Activated CD8-positive, alpha-beta memory T cell treated with anti-CD3 and anti-CD28 coated beads, Interleukin-2, amount 50 U/mL, for 24 hours (primary cell): Measurements from ENCODE around the gene GPR107.

Source experiments
- DNase-seq: peaks from one replicate; pipeline ENCODE4 v3.0.0-alpha.2; 2020; ENCODE audit errors: extremely low read depth

The GPR107 gene

DNA sequence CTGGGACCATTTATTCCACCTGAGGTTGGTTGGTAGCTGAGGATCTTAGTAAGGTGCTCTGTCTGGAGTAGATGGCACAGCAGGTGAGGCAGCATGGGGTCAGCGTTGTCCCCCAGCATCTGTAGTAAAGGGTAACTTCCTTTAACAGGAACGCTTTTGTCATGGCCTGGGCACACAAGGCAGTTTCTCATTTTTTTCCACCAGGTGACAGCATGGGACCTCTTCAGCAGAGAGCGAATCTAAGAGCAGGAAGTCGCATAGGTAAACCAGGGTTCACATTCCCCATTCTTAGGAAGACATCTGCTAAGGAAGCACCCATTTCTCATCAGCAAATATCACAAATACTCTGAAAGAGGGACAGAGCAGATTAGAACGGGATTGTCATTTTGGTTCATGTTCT is 56.5 kb downstream of the GPR107 start:
- no peak for DNase-seq

- no peak for DNase-seq
Observed at GRCh38 chr9:130110596-130111021, 56.9 kb downstream of the GPR107 start.

DNA sequence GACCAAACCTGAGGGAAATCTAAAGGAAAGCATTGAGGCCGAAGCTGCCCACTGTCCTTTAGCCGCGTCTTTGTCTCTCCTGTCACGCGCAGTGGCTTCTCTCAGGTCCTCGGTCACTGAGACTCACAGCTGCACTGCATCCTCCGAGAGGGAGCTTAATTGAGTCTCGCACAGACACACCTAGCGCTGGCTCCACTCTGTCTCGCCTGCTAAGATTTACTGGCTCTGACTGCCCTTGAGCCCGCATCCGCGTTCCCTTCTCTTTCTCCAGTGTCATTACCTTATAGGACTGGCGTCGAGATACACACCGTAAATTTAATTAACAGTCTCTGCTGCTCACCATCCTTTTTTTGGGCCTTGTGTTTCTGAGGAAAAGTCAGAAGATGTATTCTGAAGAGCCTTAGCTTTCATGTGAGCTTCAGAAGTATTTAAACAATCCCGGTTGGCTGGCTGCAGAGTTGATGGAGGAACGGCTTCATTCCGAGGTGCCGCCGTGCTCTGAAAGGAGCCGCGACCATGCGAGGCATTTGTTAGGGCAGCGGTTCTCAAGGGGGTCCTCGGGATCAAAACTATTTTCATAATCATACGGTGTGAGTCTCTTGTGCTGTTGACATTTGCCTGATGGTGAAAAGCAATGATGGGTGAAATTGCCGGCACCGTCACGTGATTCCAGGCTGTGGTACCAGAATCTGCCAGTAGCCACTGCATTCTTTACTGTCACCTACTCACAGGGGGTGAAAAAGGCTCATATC is 58.3 kb downstream of the GPR107 start:
- no peak for DNase-seq

DNA sequence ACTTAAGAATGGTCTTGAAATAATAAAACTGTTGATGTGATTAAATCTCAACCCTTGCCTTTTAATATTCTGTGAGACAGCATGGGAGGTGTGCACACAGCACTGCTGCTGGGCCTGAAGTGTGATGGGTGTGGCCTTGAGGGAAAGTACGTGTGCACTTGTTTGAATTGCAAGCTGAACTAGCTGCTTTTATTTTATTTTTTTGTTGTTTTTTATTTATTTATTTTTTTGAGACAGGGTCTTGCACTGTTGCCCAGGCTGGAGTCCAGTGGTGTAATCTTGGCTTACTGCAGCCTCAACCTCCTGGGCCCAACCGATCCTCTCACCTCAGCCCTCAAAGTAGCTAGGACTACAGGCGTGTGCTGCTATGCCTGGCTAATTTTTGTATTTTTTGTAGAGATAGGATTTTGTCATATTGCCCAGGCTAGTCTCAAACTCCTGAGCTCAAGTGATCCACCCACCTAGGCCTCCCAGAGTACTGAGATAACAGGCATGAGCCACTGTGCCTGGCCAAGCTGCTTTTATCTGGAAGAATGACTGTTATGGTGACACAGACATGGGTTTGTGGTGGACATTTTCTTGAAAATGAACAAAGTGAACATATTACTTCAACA is 58.9 kb downstream of the GPR107 start:
- no peak for DNase-seq

GRCh38 chr9:130114741-130115140 is 61.0 kb downstream of the GPR107 start:
- DNase-seq, result no peak

- DNase-seq, result no peak
Observed at GRCh38 chr9:130116346-130116745, 62.6 kb downstream of the GPR107 start.

DNA sequence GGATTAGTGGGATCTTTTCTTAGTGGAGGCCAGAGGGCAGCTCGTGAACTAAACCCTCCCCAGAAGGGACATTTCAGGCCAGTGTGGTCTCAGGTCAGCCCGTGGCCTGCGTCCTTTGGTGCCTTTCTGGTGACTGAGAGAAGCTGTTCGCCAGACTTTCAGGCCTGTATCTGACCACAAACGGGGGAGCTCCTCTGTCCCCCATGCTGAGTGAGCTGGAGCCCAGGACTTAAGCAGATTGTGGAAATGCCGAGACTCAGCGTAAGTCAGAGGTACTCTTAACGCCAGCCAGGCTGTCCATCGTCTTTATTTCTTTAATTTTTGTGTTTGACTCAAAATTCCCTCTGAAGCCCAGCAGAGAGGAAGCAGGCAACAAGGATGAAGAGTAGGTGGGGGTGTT is 63.7 kb downstream of the GPR107 start:
- DNase-seq, result no peak

- no peak for DNase-seq
Observed at GRCh38 chr9:130117816-130118632, 64.3 kb downstream of the GPR107 start.

DNA sequence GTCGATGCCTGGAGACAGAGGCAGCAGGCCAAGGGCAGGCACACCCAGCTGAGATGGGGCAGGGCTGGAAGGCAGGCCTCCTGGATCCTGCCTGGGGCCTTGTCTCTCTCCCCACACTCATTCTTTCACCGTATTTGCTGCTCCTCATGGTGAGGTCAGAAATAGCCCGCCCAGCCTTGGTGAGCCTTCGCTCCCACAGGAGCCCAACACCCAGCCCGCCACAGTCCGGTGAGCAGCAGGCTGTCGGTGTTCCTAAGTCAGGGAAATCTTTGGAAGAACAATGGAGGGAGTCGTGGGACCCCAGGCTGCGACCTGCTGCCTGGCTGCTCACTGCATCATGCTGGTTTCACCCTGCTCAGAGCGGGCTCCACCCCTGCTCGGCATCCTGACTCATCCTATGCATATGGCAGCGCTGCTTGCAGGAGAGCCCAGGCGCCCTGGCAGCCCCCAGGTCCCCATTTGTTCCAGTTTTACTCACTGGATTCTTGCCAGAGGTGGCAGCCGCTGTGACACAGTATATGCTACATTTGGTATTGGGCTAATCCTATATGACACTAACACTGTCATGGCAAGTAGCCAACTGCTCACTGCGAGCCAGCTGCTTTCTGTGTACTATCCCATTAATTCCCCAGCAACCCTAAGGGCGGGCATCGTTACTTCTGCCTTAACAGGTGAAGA is 65.3 kb downstream of the GPR107 start:
- DNase-seq, result no peak

DNA sequence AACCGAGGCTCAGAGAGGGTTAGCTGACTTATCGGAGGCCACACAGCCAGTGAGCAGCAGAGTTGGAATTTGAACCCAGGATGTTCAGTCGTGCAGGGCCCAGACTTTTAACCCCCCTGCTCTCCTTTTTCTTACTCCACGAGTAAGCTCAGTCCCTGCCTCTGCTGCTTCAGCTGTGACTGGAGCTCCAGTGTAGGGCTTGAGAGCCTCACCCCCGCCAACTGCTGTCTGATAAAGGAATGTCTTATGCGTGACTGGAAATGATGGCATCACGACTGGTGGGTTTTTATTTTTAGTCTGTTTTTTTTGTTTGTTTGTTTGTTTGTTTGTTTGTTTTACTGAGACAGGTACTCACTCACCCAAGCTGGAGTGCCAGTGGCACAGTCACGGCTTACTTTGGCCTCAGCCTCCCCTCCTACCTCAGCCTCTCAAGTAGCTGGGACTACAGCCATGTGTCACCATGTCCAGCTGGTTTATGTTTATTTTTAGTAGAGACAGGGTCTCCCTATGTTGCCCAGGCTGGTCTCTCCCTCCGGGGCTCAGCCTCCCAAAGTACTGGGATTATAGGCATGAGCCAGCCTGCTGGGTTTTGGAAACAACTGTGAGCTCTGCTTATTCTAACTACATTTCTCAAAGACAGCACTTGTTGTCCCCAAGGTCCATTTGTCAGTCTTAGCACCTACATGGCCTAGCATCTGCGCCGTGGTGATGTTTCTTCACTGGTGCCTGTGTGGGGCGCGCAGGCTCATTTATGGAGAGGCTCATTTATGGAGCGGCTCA is 66.0 kb downstream of the GPR107 start:
- no peak for DNase-seq

GRCh38 chr9:130120299-130120587 is 66.5 kb downstream of the GPR107 start:
- DNase-seq, result no peak

- no peak for DNase-seq
Observed at GRCh38 chr9:130120832-130121231, 67.1 kb downstream of the GPR107 start.

- no peak for DNase-seq
Observed at GRCh38 chr9:130122456-130122855, 68.8 kb downstream of the GPR107 start.

- DNase-seq, result no peak
Observed at GRCh38 chr9:130124085-130124860, 70.6 kb downstream of the GPR107 start.

DNA sequence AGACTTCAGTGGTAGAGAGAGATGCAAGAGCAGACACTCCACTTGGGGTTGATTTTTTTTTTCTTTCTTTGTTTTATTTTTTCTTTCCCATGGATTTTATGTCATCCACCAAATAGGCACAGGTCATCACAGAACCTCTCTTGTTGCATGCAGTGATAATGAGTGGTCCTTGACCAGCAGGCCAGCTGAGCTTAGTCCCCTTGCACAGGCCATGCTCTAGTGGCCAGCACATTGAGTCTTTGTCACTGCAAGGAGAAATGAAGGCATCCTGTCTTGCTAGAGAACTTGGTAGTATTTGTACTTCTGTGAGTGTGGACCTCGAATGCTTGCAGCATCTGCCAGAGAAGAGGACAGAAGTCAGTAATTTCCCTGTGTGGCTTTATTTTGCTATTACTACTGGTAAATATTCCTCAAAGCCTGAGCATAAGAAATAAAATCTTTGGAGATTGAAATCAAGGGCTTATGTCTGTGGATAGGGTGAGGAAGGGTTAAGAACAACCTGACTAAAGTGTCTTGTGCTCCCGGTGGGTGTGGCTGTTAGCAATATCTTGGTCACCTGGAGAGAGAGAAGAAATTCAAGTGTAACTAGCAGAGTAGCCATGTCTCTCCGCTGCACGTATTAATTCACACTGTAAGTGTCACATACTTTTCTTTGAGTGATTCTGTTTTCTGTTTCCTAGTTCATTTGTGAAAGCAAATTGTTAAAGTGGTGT is 73.2 kb downstream of the GPR107 start:
- no peak for DNase-seq

DNA sequence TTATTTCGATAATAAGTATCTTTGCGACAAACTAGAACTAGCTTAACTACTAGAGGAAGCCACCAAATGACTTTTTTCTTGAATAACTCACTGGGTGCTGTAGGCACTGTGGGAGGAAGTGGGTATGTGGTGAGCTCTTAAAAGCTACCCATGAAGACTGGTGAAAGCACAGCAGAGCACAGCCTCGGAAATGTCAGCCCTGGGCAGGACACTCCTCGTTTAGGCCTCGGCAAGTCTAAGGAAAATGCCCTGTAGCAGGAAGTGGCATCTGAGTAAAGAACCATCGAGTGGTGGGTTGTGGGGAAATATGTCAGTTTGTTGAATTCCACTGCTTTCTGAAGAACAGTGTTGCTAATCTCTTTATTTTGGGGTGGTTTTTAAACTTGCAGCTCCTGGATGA is 74.5 kb downstream of the GPR107 start:
- DNase-seq, result peak; percentile 35

DNA sequence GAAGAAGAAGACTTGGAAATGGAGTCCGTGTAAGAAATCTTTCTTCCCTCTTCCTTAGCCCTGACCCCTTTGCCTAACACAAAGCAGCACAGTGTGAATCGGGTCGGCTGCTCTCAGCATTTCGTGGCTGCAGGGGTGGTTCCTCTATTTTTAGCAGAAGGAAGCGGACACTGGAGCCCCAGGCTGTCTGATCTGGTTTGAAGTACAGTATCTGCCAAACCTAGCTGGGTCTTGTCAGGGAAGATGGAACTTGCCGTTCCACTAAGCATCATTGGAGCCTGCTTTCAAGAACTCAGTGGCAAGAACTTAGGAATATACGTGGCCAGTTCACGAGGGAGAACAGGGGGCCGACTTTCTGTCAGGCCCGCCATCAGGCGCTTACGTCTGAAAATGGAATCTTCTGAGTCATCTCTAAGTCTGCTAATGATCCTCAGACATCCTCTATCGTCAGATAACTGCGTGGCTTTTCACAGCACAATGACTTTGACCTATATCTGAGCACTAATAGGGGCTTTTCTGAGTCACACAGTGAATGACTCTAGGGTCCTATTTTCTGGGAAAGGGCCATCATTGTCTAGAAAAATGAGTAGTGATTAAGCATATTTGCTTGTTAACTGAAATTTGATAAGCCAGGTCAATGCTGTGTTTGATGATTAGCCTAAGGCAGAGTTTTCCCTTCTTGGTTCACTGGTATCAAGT is 75.2 kb downstream of the GPR107 start:
- DNase-seq, result peak; percentile 26

- DNase-seq, result no peak
Observed at GRCh38 chr9:130129432-130130061, 75.8 kb downstream of the GPR107 start.

GRCh38 chr9:130132746-130133145 is 79.0 kb downstream of the GPR107 start:
- no peak for DNase-seq
